Neural cell (in vitro differentiated cells): ENCODE measurements around the gene SMAP1. TPM values are rescaled to one million over a fixed set of nuclear protein-coding genes. Genes with fewer than 3 reads are reported as not detected.

Source experiments
- H2AFZ ChIP-seq: fragments of 200-600, 300-800 bp; sonication (generic), shearing (Covaris generic); 2 replicates; pipeline ENCODE4 v1.6.0; 2014; ENCODE audit warnings: low read depth, mild to moderate bottlenecking, antibody characterized with exemption, low read length, moderate library complexity
- H3F3A ChIP-seq: fragments of 200-600 bp; shearing (Covaris generic); 2 replicates; pipeline ENCODE4 v1.6.1; 2016; ENCODE audit warnings: mild to moderate bottlenecking, moderate library complexity, mixed read lengths, antibody characterized with exemption, low read length; ENCODE audit not compliant: insufficient read depth, poor library complexity, severe bottlenecking
- H3K27ac ChIP-seq: fragments of 200-600, 300-800 bp; sonication (generic), shearing (Covaris generic); 2 replicates; pipeline ENCODE4 v1.5.1; 2014; ENCODE audit warnings: mild to moderate bottlenecking, low read length, moderate library complexity
- H3K27me3 ChIP-seq: fragments of 300-800, 200-600 bp; sonication (generic), shearing (Covaris generic); 2 replicates; pipeline ENCODE4 v1.6.0; 2014; ENCODE audit warnings: mild to moderate bottlenecking, low read depth, low read length, moderate library complexity; ENCODE audit not compliant: insufficient read depth
- H3K36me3 ChIP-seq: fragments of 300-800, 200-600 bp; sonication (generic), shearing (Covaris generic); 2 replicates; pipeline ENCODE4 v1.5.1; 2014; ENCODE audit warnings: mild to moderate bottlenecking, antibody characterized with exemption, low read length, moderate library complexity; ENCODE audit not compliant: insufficient read depth
- H3K4me2 ChIP-seq: fragments of 300-800, 200-600 bp; sonication (generic), shearing (Covaris generic); 2 replicates; pipeline ENCODE4 v1.6.0; 2014; ENCODE audit warnings: mild to moderate bottlenecking, low read length
- H3K4me3 ChIP-seq: fragments of 300-800, 200-600 bp; sonication (generic), shearing (Covaris generic); 2 replicates; pipeline ENCODE4 v1.5.1; 2014; ENCODE audit warnings: mild to moderate bottlenecking, low read length, moderate library complexity
- H3K79me2 ChIP-seq: fragments of 200-600 bp; shearing (Covaris generic); replicated peaks from 2 replicates; pipeline ENCODE4 v1.6.0; 2014; ENCODE audit warnings: mild to moderate bottlenecking, low read length, moderate library complexity; ENCODE audit not compliant: insufficient read depth
- H3K9ac ChIP-seq: fragments of 300-800, 200-600 bp; sonication (generic), shearing (Covaris generic); 2 replicates; pipeline ENCODE4 v1.6.1; 2016; ENCODE audit warnings: mild to moderate bottlenecking, low read length, mixed read lengths
- H3K9me2 ChIP-seq: fragments of 200-600 bp; shearing (Covaris generic); 2 replicates; pipeline ENCODE4 v1.6.1; 2016; ENCODE audit warnings: mild to moderate bottlenecking, low read length, mixed read lengths; ENCODE audit not compliant: insufficient read depth
- H3K9me3 ChIP-seq: fragments of 200-600, 300-800 bp; sonication (generic), shearing (Covaris generic); 2 replicates; pipeline ENCODE4 v1.6.1; 2016; ENCODE audit warnings: mild to moderate bottlenecking, mixed run types, low read length, moderate library complexity, mixed read lengths
- H4K20me1 ChIP-seq: fragments of 200-600 bp; shearing (Covaris generic); 2 replicates; pipeline ENCODE4 v1.6.1; 2016; ENCODE audit warnings: mild to moderate bottlenecking, mixed run types; ENCODE audit not compliant: insufficient read depth
- CTCF ChIP-seq: fragments of 450-650 bp; IDR thresholded peaks from 2 replicates; pipeline ENCODE4 v1.5.1; 2014; ENCODE audit warnings: antibody characterized with exemption, mild to moderate bottlenecking, moderate library complexity; ENCODE audit not compliant: poor library complexity, severe bottlenecking
- EP300 ChIP-seq: fragments of 450-650 bp; conservative IDR thresholded peaks from 2 replicates; pipeline ENCODE4 v1.6.1; 2014; ENCODE audit warnings: antibody characterized with exemption, mild to moderate bottlenecking, moderate library complexity; ENCODE audit not compliant: poor library complexity, severe bottlenecking
- EZH2 ChIP-seq: fragments of 200-600, 300-800 bp; shearing (Covaris generic), sonication (generic); IDR thresholded peaks from 2 replicates; pipeline ENCODE4 v1.6.1; 2014; ENCODE audit warnings: antibody characterized with exemption, low read length, borderline replicate concordance, mild to moderate bottlenecking; ENCODE audit not compliant: insufficient read depth, poor library complexity, severe bottlenecking
- MXI1 ChIP-seq: fragments of 450-650 bp; conservative IDR thresholded peaks from 2 replicates; pipeline ENCODE4 v1.6.1; 2014; ENCODE audit warnings: antibody characterized with exemption, mild to moderate bottlenecking; ENCODE audit not compliant: poor library complexity, severe bottlenecking
- POLR2AphosphoS5 ChIP-seq: IDR thresholded peaks from 2 replicates; pipeline ENCODE4 v1.6.1; 2012
- RAD21 ChIP-seq: fragments of 450-650 bp; conservative IDR thresholded peaks from 2 replicates; pipeline ENCODE4 v1.6.1; 2014; ENCODE audit warnings: antibody characterized with exemption, mild to moderate bottlenecking, moderate library complexity
- REST ChIP-seq: IDR thresholded peaks from 2 replicates; pipeline ENCODE4 v1.6.1; 2012; ENCODE audit warnings: borderline replicate concordance
- SMC3 ChIP-seq: fragments of 450-650 bp; conservative IDR thresholded peaks from 2 replicates; pipeline ENCODE4 v1.6.1; 2014; ENCODE audit warnings: antibody characterized with exemption, mild to moderate bottlenecking, moderate library complexity; ENCODE audit not compliant: poor library complexity
- TAF1 ChIP-seq: IDR thresholded peaks from 2 replicates; pipeline ENCODE4 v1.6.1; 2012; ENCODE audit warnings: low read depth
- polyA plus RNA-seq: library from polyadenylated mRNA; depleted of rRNA; stranded (reverse); fragments of >200 nt; gene quantifications from 2 replicates; pipeline ENCODE4 v1.2.3, GENCODE V29; 2014

The SMAP1 gene
- polyA plus RNA-seq, 1 donor from 2014 or later, result 43.7 TPM

- no peaks in the 10 kb centered on the region for H3K36me3 ChIP-seq
- H3F3A ChIP-seq, result no peaks in the 10 kb centered on the region
- no peaks in the 10 kb centered on the region for H3K27me3 ChIP-seq
- H2AFZ ChIP-seq, result no peak overlapping the region
- no peak for TF ChIP-seq EP300
- no peak for TF ChIP-seq RAD21
- TF ChIP-seq EZH2, result no peak
- TF ChIP-seq SMC3, result no peak
- no peak for TF ChIP-seq REST
- TF ChIP-seq MXI1, result no peak
- no peak for TF ChIP-seq TAF1
- no peak for TF ChIP-seq CTCF
- no peak for TF ChIP-seq POLR2AphosphoS5
- H3K4me2 ChIP-seq, result no peak overlapping the region
- H3K27ac ChIP-seq, result no peak overlapping the region
- H3K9ac ChIP-seq, result no peak overlapping the region
- no peak overlapping the region for H3K4me3 ChIP-seq
- H4K20me1 ChIP-seq, result no peaks in the 10 kb centered on the region
- no peaks in the 10 kb centered on the region for H3K79me2 ChIP-seq
- no peaks in the 10 kb centered on the region for H3K9me3 ChIP-seq
- no peaks in the 10 kb centered on the region for H3K9me2 ChIP-seq
Observed at GRCh38 chr6:70842541-70842940, 174.9 kb downstream of the SMAP1 start.

- H3K79me2 ChIP-seq, result no peaks in the 10 kb centered on the region
- H3F3A ChIP-seq, result no peaks in the 10 kb centered on the region
- no peak overlapping the region for H3K27ac ChIP-seq
- H3K9me2 ChIP-seq, result no peaks in the 10 kb centered on the region
- no peak overlapping the region for H3K9ac ChIP-seq
- no peaks in the 10 kb centered on the region for H3K9me3 ChIP-seq
- no peaks in the 10 kb centered on the region for H4K20me1 ChIP-seq
- no peak overlapping the region for H3K4me2 ChIP-seq
- TF ChIP-seq REST, result no peak
- TF ChIP-seq CTCF, result no peak
- TF ChIP-seq MXI1, result no peak
- TF ChIP-seq RAD21, result no peak
- TF ChIP-seq EP300, result no peak
- no peak for TF ChIP-seq EZH2
- no peak for TF ChIP-seq POLR2AphosphoS5
- no peak for TF ChIP-seq SMC3
- no peak for TF ChIP-seq TAF1
- no peak overlapping the region for H2AFZ ChIP-seq
- H3K27me3 ChIP-seq, result no peaks in the 10 kb centered on the region
- H3K36me3 ChIP-seq, result no peaks in the 10 kb centered on the region
- no peak overlapping the region for H3K4me3 ChIP-seq
Observed at GRCh38 chr6:70843328-70843918, 175.7 kb downstream of the SMAP1 start.
